Memory B cell (primary cell): ENCODE results near the gene FBRSL1.

Experiments used
- ATAC-seq: fragments of 150-1000 bp; cut with Tn5 transposase; 2 replicates; pipeline ENCODE4 v1.10.0; 2021; ENCODE audit warnings: low read depth, mild to moderate bottlenecking, moderate library complexity
- DNase-seq, 2 donors: peaks; one replicate each; pipeline ENCODE4 v3.0.0; 2022; ENCODE audit warnings: low spot score in 2 of 2
- H3K27ac Mint-ChIP-seq: one replicate; pipeline ENCODE4 v1.8.0; 2022; ENCODE audit warnings: mild to moderate bottlenecking, moderate library complexity, mixed read lengths
- H3K27me3 Mint-ChIP-seq: one replicate; pipeline ENCODE4 v1.8.0; 2022; ENCODE audit warnings: mixed read lengths
- H3K36me3 Mint-ChIP-seq: one replicate; pipeline ENCODE4 v1.8.0; 2022; ENCODE audit warnings: mild to moderate bottlenecking, mixed read lengths
- H3K4me1 Mint-ChIP-seq: one replicate; pipeline ENCODE4 v1.8.0; 2022; ENCODE audit warnings: mixed read lengths
- H3K4me3 Mint-ChIP-seq: one replicate; pipeline ENCODE4 v1.8.0; 2022; ENCODE audit warnings: mild to moderate bottlenecking, moderate library complexity, mixed read lengths
- H3K9me3 Mint-ChIP-seq: one replicate; pipeline ENCODE4 v1.8.0; 2022; ENCODE audit warnings: mixed read lengths

Gene FBRSL1

GRCh38 chr12:132516095-132517012 is 26.4 kb downstream of the FBRSL1 start:
- peaks cover 20% of the 10 kb centered on the region for H3K4me1 Mint-ChIP-seq
- DNase-seq = no peak
- H3K27me3 Mint-ChIP-seq = no peaks in the 10 kb centered on the region
- no peak for ATAC-seq
- H3K36me3 Mint-ChIP-seq = peaks cover 40% of the 10 kb centered on the region
- no peak overlapping the region for H3K4me3 Mint-ChIP-seq
- no peak overlapping the region for H3K27ac Mint-ChIP-seq
- H3K9me3 Mint-ChIP-seq = peaks cover 9% of the 10 kb centered on the region

GRCh38 chr12:132517013-132517739 is 27.2 kb downstream of the FBRSL1 start:
- H3K27me3 Mint-ChIP-seq = no peaks in the 10 kb centered on the region
- no peak overlapping the region for H3K4me3 Mint-ChIP-seq
- peaks cover 40% of the 10 kb centered on the region for H3K36me3 Mint-ChIP-seq
- H3K27ac Mint-ChIP-seq = no peak overlapping the region
- no peak for ATAC-seq
- DNase-seq = no peak
- peaks cover 24% of the 10 kb centered on the region for H3K4me1 Mint-ChIP-seq
- H3K9me3 Mint-ChIP-seq = peaks cover 9% of the 10 kb centered on the region

- H3K27ac Mint-ChIP-seq = no peak overlapping the region
- H3K36me3 Mint-ChIP-seq = peaks cover 40% of the 10 kb centered on the region
- peaks cover 25% of the 10 kb centered on the region for H3K4me1 Mint-ChIP-seq
These were observed 27.8 kb downstream of the FBRSL1 start for GRCh38 chr12:132517740-132518100.

GRCh38 chr12:132518354-132518992 is 28.5 kb downstream of the FBRSL1 start:
- DNase-seq (no peak), ATAC-seq (no peak)
- no peak overlapping the region for H3K4me3 Mint-ChIP-seq
- H3K36me3 Mint-ChIP-seq = peaks cover 37% of the 10 kb centered on the region
- peaks cover 25% of the 10 kb centered on the region for H3K4me1 Mint-ChIP-seq
- peaks cover 9% of the 10 kb centered on the region for H3K9me3 Mint-ChIP-seq
- H3K27ac Mint-ChIP-seq = no peak overlapping the region
- no peaks in the 10 kb centered on the region for H3K27me3 Mint-ChIP-seq

More at GRCh38 chr12:132517740-132518100, 27.8 kb downstream of the FBRSL1 start:
- H3K4me3 Mint-ChIP-seq = no peak overlapping the region
- no peaks in the 10 kb centered on the region for H3K27me3 Mint-ChIP-seq
- peaks cover 9% of the 10 kb centered on the region for H3K9me3 Mint-ChIP-seq
- DNase-seq = no peak
- ATAC-seq = no peak

- Mint-ChIP-seq H3K27me3 (no peaks in the 10 kb centered on the region), H3K36me3 (peaks cover 31% of the 10 kb centered on the region), H3K4me1 (peaks cover 29% of the 10 kb centered on the region), H3K27ac (peak overlapping the region; percentile 60), H3K9me3 (peaks cover 9% of the 10 kb centered on the region), H3K4me3 (no peak overlapping the region)
- DNase-seq (no peak), ATAC-seq (no peak)
These were observed 30.7 kb downstream of the FBRSL1 start for GRCh38 chr12:132520421-132521199.

- no peak for DNase-seq
- Mint-ChIP-seq H3K9me3 (peaks cover 9% of the 10 kb centered on the region), H3K4me1 (peaks cover 29% of the 10 kb centered on the region), H3K4me3 (no peak overlapping the region), H3K27me3 (no peaks in the 10 kb centered on the region), H3K27ac (no peak overlapping the region), H3K36me3 (peaks cover 29% of the 10 kb centered on the region)
- no peak for ATAC-seq
These were observed 31.2 kb downstream of the FBRSL1 start for GRCh38 chr12:132521200-132521580.

GRCh38 chr12:132521712-132522292 is 31.9 kb downstream of the FBRSL1 start:
- H3K36me3 Mint-ChIP-seq = peaks cover 26% of the 10 kb centered on the region

GRCh38 chr12:132522592-132523380 is 32.8 kb downstream of the FBRSL1 start:
- Mint-ChIP-seq H3K27me3 (no peaks in the 10 kb centered on the region), H3K4me3 (no peak overlapping the region), H3K36me3 (peaks cover 22% of the 10 kb centered on the region), H3K9me3 (peaks cover 9% of the 10 kb centered on the region), H3K27ac (no peak overlapping the region), H3K4me1 (peaks cover 26% of the 10 kb centered on the region)
- ATAC-seq = peak; percentile 17
- no peak for DNase-seq

More at GRCh38 chr12:132521712-132522292, 31.9 kb downstream of the FBRSL1 start:
- DNase-seq (no peak), ATAC-seq (no peak)
- Mint-ChIP-seq H3K27me3 (no peaks in the 10 kb centered on the region), H3K4me1 (peaks cover 29% of the 10 kb centered on the region), H3K9me3 (peaks cover 9% of the 10 kb centered on the region), H3K4me3 (no peak overlapping the region), H3K27ac (no peak overlapping the region)

GRCh38 chr12:132523576-132524331 is 33.8 kb downstream of the FBRSL1 start:
- Mint-ChIP-seq H3K4me1 (peaks cover 18% of the 10 kb centered on the region), H3K9me3 (peaks cover 2% of the 10 kb centered on the region), H3K36me3 (peaks cover 13% of the 10 kb centered on the region), H3K4me3 (no peak overlapping the region), H3K27ac (no peak overlapping the region), H3K27me3 (no peaks in the 10 kb centered on the region)
- peak; percentile 80 to 84 for DNase-seq
- ATAC-seq = peak; percentile 87

- H3K9me3 Mint-ChIP-seq = no peaks in the 10 kb centered on the region
These were observed 34.5 kb downstream of the FBRSL1 start for GRCh38 chr12:132524405-132524804.

DNA sequence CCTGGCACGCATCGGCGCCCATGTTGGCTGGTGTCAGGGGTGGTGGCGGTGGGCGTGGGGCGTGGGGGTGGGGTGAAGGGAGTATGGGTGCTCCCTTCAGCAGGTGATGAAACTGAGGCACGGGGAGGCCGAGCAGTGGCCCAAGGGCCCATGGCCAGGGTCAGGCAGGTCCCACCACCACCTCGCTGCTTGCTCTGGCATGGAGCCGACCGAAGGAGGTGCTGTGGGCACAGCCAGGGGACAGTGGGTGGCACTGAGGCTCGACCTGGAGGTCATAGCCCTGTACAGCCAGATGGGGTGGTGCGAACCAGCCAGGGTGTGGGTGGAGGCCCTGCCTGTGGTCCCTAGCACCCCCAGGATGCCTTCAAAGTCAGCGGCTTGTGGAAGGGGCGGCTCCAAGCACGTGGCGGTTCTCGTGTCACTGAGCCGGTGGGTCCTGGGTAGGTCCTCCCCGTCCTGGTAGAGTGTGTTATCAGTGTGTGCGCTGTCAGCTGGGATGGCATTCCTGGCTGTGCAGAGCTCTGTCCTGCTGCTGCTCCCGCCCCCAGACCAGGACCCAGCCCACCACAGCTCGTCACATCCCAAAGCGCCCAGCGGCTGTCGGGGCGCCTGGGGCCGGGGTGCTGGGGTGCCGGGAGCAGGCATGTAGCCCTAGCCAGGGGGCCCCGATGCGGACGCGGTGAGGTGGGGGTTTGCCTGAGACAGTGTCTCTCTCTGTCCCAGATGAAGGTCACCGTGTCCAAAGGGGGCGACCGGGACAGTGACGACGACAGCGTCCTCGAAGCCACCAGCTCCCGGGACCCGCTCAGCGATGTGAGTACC is 35.3 kb downstream of the FBRSL1 start:
- Mint-ChIP-seq H3K36me3 (peaks cover 5% of the 10 kb centered on the region), H3K4me1 (peaks cover 16% of the 10 kb centered on the region)
- ATAC-seq = no peak

More at GRCh38 chr12:132524405-132524804, 34.5 kb downstream of the FBRSL1 start:
- no peak for ATAC-seq
- H3K4me3 Mint-ChIP-seq = no peak overlapping the region
- H3K27ac Mint-ChIP-seq = no peak overlapping the region
- no peaks in the 10 kb centered on the region for H3K27me3 Mint-ChIP-seq
- no peak for DNase-seq
- H3K36me3 Mint-ChIP-seq = peaks cover 7% of the 10 kb centered on the region
- peaks cover 16% of the 10 kb centered on the region for H3K4me1 Mint-ChIP-seq

More for the DNA sequence above, 35.3 kb downstream of the FBRSL1 start:
- DNase-seq = no peak
- Mint-ChIP-seq H3K27me3 (no peaks in the 10 kb centered on the region), H3K4me3 (no peak overlapping the region), H3K27ac (no peak overlapping the region), H3K9me3 (no peaks in the 10 kb centered on the region)
